Upper lobe of left lung (tissue), 4 donors: ENCODE results near the gene TWNK.

Experiments
- EP300 ChIP-seq, 4 donors: sonication (generic); formaldehyde crosslinking; IDR thresholded peaks; one replicate each; pipeline ENCODE4 v1.5.1; 2017; ENCODE audit warnings: antibody characterized with exemption in 4 of 4, control low read depth in 2 of 4
- POLR2A ChIP-seq, 4 donors: fragments of 450-650 bp; IDR thresholded peaks; one replicate each; pipeline ENCODE4 v1.5.1; 2016 to 2017; ENCODE audit warnings: antibody characterized with exemption in 4 of 4, mild to moderate bottlenecking in 2 of 4
- POLR2AphosphoS5 ChIP-seq, 2 donors: sonication (generic); formaldehyde crosslinking; IDR thresholded peaks; one replicate each; pipeline ENCODE4 v1.5.1; 2017; ENCODE audit warnings: antibody characterized with exemption in 2 of 2
- TF ChIP-seq, protein P1 (sequence below), 6 experiments: fragments of 450-650 bp in 4 of 6; fragments of 200-600 bp in 2 of 6; sonication (generic) in 2 of 6; IDR thresholded peaks; one replicate each; pipeline ENCODE4 v1.5.1; 2016 to 2019; ENCODE audit warnings: antibody characterized with exemption in 6 of 6

DNA sequence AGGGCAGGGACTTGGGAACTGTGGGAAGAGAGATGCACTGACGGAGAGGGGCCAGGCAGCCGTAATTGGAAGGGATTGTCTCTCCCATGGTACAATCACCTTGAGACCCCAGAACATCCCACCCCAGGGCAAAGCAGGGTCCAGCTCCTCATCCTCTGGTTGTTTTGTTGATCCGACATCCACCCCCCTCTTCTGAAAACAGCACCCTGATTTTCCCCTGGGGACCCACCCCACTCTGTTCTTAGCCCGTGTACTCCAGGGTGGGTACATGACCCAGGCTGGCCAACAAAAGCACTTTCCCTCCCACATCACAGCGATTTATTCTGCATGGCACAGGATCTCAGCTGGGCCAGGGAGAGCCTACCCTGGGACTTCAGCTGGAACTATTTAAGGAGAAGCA is 29.5 kb downstream of the TWNK start:
- TF ChIP-seq, protein P1, sequence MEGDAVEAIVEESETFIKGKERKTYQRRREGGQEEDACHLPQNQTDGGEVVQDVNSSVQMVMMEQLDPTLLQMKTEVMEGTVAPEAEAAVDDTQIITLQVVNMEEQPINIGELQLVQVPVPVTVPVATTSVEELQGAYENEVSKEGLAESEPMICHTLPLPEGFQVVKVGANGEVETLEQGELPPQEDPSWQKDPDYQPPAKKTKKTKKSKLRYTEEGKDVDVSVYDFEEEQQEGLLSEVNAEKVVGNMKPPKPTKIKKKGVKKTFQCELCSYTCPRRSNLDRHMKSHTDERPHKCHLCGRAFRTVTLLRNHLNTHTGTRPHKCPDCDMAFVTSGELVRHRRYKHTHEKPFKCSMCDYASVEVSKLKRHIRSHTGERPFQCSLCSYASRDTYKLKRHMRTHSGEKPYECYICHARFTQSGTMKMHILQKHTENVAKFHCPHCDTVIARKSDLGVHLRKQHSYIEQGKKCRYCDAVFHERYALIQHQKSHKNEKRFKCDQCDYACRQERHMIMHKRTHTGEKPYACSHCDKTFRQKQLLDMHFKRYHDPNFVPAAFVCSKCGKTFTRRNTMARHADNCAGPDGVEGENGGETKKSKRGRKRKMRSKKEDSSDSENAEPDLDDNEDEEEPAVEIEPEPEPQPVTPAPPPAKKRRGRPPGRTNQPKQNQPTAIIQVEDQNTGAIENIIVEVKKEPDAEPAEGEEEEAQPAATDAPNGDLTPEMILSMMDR (IDR thresholded peaks at IDR 0.05): no peak
- TF ChIP-seq POLR2AphosphoS5 (IDR thresholded peaks at IDR 0.05) (no peak), POLR2A (IDR thresholded peaks at IDR 0.05) (no peak), EP300 (IDR thresholded peaks at IDR 0.05) (no peak)
